ENCODE data around the gene CADM3.

DNA sequence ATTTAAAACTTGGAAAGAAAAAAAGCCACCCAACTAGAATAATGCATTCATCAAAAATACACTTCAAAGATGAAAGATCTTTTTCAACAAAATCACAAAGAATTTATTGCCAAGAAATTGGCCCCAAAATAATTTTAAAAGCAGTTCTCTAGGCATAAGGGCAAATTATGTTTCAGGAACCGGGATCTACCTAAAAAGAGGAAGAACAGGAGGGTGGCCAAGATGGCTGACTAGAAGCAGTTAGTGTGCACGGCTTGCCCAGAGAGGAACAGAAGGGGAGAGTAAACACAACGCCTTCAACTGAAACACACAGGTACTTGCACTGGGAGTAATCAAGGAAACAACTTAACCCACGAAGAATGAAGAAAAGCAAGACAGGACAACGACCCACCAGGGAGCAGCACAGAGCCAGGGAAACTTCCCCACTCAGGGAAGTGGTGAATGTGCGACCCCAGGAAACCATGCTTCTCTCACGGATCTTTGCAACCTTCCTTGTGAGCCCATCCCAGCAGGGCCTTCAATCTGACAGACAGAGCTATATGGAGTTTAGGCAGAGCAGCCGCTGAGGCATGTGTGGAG is 79.3 kb downstream of the CADM3 start:
- TF ChIP-seq, protein P1, sequence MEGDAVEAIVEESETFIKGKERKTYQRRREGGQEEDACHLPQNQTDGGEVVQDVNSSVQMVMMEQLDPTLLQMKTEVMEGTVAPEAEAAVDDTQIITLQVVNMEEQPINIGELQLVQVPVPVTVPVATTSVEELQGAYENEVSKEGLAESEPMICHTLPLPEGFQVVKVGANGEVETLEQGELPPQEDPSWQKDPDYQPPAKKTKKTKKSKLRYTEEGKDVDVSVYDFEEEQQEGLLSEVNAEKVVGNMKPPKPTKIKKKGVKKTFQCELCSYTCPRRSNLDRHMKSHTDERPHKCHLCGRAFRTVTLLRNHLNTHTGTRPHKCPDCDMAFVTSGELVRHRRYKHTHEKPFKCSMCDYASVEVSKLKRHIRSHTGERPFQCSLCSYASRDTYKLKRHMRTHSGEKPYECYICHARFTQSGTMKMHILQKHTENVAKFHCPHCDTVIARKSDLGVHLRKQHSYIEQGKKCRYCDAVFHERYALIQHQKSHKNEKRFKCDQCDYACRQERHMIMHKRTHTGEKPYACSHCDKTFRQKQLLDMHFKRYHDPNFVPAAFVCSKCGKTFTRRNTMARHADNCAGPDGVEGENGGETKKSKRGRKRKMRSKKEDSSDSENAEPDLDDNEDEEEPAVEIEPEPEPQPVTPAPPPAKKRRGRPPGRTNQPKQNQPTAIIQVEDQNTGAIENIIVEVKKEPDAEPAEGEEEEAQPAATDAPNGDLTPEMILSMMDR (conservative IDR thresholded peaks at IDR 0.05; ENCODE audit: low read length), result no peak
- TF ChIP-seq EZH2phosphoT487 (IDR thresholded peaks at IDR 0.05; ENCODE audit: borderline replicate concordance, low read depth, low read length), result no peak

Measured in OCI-LY7 (cell line).